Measurements from ENCODE around the gene FSD2.
"Not testable (repeated sequence)": the region's sequence is repeated elsewhere in the genome, so short reads cannot be mapped to it uniquely, and the experiment has no call there.

DNA sequence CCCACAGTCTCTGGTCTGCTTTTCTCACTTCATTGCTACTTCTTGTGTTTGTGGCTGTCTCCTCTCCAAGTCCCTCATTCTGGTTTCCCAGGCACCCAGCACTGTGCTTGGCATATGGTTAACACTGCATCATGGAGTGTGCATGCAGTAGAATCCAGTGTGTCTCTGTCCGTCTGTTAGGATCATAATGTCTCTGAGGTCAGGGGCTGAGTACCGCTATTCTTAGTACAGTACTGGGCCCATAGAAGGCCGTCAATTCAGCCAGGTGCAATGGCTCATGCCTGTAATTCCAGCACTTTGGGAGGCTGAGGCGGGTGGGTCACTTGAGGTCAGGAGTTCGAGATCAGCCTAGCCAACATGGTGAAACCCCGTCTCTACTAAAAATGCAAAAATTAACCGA, 39.7 kb downstream of the FSD2 start:
- TF ChIP-seq, protein P1, sequence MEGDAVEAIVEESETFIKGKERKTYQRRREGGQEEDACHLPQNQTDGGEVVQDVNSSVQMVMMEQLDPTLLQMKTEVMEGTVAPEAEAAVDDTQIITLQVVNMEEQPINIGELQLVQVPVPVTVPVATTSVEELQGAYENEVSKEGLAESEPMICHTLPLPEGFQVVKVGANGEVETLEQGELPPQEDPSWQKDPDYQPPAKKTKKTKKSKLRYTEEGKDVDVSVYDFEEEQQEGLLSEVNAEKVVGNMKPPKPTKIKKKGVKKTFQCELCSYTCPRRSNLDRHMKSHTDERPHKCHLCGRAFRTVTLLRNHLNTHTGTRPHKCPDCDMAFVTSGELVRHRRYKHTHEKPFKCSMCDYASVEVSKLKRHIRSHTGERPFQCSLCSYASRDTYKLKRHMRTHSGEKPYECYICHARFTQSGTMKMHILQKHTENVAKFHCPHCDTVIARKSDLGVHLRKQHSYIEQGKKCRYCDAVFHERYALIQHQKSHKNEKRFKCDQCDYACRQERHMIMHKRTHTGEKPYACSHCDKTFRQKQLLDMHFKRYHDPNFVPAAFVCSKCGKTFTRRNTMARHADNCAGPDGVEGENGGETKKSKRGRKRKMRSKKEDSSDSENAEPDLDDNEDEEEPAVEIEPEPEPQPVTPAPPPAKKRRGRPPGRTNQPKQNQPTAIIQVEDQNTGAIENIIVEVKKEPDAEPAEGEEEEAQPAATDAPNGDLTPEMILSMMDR (conservative IDR thresholded peaks at IDR 0.05; ENCODE audit: low read depth, low read length) = not testable (repeated sequence)
- not testable (repeated sequence) for TF ChIP-seq EZH2phosphoT487 (IDR thresholded peaks at IDR 0.05; ENCODE audit: borderline replicate concordance, low read length); EZH2 (IDR thresholded peaks at IDR 0.05; ENCODE audit: low read length, unreplicated experiment)

Data from PC-3 (cell line).